Activated T-helper 9 cell treated with anti-CD3 and anti-CD28 coated beads, Interleukin-2, amount 50 U/mL, for 16 hours (primary cell): ENCODE measurements around the gene MARCHF3.
"Not testable (repeated sequence)": the region's sequence is repeated elsewhere in the genome, so short reads cannot be mapped to it uniquely, and the experiment has no call there.

ENCODE experiments used
- DNase-seq: peaks from one replicate; pipeline ENCODE4 v3.0.0-alpha.2; 2020; ENCODE audit warnings: low read depth

MARCHF3 gene

DNA sequence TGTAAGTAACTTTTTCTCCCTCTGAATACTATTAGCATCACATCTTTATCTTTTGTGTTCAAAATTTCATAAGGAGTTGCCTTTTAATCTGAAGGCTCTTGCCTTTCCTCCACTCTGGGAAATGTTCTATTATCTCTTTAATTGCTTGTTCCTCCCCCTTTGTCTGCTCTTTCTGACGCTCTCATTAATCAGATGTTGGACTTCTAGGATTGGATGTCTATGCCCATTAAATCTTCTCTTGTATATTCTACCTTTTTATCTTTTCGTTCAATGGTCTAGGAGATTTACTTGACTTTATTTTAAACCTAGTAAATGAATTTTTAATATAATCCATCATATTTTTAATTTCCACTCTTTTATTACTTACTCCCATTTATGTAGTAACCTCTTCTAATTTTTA is 76.7 kb downstream of the MARCHF3 start:
- DNase-seq: no peak

DNA sequence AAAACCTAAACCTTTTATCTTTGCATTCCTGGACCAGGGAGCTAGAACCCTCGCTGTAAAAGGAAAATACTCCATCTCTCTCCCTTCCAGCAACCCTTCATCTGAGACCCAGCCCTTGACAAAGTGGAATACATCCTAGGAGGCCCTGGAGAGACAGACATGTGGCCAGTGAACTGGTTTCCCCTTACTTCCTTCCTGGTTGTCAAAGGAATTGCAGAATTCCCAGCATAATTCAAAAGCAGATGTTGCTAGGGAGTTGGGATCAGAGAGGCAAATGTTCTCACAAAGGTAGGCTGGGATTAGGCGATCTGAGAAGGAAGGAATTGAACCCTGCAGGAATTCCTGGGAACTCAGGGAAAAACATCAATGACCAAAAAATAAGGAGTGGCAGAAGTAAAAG is 80.9 kb downstream of the MARCHF3 start:
- DNase-seq: no peak

DNA sequence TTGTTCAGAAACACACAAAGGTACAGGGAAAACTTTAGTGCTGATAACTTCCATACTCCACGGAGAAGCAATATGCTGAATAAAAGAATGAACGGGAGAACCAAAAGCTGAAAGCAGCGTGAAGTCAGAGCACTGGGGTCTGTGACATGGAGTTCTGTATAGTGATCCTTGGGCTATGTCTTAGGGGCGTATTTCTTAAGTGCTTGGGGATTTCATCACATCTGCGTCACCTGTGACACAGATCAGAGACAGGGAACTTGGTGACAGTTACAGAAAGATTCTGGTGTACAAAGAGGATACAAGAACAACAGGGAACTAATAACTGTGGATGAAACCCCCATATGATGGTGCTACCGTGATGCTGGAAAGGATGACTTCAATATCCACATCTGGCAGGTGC is 81.9 kb downstream of the MARCHF3 start:
- no peak for DNase-seq

DNA sequence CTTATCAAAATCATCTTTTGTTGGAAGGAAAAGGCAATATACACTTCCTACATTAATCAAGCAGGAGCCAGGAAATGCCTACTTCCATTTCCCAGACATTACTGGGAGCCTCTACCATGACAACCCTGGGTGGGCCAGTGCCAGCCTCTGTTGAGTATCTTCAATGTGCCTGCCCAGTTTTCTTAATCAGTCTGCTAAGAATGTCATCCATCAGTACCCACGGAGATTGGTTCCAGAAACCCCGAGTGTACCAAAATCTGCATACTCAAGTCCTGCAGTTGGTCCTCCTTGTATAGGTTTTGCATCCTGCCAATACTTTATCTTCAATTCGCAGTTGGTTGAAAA is 82.4 kb downstream of the MARCHF3 start:
- no peak for DNase-seq

DNA sequence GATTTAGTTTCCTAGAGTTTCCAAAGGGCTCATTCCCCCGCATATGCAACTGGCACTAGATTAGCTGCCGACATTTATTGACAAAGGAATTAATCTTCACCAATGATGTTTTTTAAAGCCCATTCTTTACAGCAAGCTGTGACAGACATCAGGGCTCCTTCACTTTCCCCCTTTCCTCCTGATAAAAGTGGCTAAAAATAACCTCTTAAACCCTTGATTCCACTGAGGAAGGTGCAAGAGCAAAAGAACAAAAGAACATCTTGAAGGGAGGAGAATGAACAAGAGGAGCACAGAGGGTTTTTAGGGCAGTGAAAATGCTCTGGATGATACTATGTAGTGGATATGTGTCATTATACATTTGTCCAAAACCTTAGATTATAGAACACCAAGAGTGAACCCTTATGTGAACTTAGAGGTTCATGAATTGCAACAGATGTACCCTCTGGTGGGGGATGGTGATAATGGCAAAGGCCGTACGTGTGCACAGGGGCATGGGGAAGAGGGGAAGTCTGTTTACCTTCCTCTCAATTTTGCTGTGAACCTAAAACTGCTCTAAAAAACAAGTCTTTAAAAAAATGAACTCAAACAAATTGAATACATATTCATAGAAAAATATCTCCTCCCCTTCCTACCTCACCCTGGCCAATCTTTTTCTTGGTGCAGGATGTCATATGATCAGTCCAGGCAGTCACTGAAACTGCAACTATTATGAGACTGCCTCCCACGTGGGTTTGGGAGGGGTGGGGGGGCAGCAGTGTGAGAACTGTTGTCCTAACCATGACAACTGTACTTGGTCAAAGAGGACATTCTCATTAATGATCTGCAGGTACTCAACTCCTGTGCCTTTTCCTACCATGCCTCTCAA is 83.0 kb downstream of the MARCHF3 start:
- DNase-seq: no peak

DNA sequence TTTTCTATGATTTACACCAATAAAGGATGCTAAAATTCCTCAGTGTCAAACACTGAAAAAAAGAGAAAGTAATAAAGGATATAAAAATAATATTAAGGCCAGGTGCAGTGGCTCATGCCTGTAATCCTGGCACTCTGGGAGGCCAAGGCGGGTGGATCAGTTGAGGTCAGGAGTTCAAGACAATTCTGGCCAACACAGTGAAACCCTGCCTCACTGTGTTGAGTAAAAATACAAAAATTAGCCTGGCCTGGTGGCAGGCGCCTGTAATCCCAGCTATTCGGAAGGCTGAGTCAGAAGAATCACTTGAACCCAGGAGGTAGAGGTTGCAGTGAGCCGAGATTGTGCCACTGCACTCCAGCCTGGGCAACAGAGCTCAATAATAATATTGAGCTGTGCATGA is 87.5 kb downstream of the MARCHF3 start:
- DNase-seq: not testable (repeated sequence)

DNA sequence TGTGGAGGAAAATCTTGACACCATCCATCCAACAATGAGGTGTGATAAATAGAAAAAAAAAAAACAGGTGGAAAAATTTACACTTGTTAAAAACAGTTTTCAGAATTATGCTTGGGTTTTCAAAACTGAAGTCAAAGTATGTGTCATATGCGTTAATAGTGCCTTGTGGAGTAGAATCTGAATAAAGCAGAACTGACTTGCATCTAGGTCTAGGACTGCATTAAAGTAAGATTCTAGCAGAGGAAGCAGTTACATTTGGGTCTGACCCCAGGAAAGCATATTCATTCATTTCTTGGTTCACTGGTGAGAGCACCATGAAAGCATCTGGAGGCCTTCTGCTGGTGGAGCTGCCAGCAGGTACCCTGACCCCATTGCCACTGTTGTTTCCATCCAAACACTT is 89.0 kb downstream of the MARCHF3 start:
- DNase-seq: no peak

DNA sequence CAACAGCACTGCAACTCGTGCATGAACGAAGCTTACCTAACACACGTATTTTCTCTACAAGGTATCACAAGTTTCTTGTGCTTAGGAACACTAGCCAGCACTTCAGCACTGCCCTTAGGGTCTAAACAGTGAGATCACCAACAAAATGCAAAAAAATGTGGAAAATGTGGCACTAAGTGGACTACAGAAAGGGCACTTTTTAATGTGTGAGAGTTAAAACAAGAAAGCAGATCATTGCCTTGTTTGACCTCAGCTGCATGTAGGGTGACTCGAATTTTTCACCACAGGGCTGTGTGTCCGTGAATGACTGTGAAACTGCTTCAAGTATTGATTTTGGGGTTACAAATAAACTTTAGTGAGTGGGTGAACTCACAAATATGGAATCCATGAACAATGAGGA is 90.5 kb downstream of the MARCHF3 start:
- DNase-seq: no peak

DNA sequence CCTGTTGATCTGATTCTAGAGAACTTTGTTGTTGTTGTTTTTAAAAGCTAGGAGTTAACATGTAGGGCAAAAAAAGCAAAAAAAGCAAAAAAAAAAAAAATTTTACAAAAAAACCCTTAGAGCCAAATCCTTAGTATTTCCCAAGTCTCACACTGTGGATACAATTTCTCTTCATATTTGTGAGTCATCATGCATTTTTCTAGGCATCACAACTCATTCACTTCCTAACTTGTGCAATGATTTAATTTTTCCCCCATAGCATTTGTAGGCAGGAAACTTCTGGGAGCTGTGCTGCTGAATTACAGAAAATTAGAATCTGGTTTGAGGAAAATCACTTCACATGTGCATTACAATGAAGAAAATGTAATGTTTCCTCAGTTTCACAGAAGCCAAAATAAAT is 91.9 kb downstream of the MARCHF3 start:
- no peak for DNase-seq

DNA sequence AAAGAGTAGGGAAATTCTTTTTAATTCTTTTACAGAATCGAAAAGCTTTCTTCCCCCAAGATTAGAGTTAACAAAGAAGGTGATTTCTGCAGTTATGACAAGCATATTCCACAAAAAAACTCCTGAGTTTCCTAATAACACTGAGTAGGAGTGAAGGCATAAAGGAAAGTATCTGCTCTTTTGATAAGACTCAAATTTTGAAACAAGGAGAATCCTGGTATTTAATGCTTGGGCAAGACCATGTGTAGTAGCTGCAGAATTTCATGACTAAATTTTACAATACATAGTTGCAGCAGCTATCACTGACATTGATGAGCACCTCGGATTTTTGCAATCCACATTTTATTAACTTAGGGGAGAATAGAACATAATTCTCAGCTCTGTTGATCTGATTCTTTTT is 92.6 kb downstream of the MARCHF3 start:
- DNase-seq: no peak

DNA sequence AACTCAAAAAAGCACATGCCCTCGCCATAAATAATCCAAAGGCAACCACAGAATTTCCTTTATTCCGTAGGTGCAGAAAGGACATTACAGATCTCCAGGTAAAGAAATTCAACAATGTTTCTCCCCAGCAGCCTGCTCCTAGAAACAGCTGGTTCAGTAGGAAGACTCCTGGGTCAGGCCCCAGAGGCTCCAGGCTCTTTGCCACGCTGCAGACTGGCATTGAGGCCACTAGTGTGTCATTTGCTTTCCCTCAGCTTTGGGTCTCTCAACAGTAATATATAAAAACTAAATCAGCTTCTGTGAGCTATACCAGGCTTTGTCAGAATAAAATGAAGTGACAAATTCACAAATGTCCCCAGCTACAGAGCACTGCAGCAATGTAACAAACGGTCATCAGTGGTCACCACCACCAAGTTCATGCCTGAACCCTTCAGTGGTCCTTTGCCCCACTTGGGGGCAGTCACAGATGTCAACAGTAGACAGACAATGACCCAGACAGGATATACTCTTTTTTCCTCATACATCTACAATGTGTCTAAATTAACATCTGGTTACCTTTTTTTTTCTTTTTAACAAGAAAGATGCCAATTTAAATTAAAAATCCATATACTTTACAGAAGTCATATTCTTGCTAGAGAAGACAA is 93.5 kb downstream of the MARCHF3 start:
- no peak for DNase-seq

DNA sequence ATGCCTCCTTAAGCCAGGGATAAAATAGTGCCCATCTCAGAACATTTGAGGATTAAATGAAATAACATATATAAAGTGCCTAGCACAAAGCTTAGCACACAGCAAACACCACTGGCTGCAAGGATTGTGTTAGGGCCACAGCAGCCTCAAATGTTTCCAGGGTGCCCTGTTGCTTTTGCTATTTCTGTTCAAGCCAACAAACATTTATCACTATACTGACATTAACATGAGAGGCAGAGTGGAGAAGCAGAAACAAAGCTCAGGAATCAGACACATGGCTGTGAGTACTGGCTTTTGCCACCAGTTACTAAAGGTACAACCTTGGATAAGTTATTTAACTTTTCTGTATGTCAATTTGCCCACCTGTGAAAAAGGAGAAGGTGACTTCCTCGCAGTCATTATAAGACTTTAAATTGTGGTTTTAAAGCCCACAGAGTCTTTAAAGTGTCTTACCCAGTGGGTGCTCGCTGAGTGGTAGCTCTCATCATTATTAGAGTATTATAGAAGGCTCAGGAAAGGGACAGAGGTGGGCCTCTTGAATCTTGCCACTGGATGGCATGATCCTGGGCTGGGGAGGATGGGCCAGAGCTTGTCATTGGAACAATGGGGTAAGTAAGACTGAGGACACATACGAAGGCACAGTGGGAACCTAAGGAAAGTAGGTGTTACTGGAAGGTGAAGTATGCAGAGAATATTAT is 98.2 kb downstream of the MARCHF3 start:
- DNase-seq: no peak

DNA sequence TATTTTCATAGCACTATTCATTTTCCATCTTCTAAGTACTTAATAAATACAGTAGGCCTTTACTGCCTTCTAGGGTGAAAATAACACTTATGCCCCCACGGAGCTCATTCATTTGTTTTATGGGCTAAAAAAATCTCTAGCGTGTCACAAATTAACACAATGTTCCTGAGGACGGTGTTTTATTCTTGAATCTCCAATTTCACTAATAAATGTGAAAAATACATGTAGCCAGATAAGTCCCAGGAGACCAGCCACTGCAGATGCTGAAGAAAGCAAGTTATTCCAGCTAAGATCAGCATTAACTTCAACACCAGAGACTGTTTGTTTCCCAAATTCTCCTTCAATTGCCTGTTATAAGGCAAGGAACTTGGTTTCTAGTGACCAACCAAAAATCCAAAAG is 102.3 kb downstream of the MARCHF3 start:
- no peak for DNase-seq

DNA sequence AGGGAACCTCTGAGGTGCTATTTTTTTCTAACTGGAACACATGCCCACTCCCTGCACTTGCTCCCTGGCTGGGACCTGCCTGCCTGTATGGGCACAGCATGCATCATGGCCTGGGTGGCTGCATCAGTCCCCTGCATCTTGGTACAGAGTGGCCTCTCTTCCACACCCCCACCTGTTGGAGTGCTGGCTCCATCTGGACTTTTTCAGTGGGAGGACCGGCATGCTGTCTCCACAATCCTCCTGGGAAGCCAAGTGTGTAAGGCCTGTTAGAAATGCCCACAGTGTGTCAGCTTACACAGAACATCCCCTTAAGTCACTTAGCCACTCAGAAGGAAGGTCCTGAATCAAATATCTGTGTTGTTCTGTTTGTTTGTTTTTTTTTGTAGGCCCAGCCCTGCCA is 102.9 kb downstream of the MARCHF3 start:
- no peak for DNase-seq

DNA sequence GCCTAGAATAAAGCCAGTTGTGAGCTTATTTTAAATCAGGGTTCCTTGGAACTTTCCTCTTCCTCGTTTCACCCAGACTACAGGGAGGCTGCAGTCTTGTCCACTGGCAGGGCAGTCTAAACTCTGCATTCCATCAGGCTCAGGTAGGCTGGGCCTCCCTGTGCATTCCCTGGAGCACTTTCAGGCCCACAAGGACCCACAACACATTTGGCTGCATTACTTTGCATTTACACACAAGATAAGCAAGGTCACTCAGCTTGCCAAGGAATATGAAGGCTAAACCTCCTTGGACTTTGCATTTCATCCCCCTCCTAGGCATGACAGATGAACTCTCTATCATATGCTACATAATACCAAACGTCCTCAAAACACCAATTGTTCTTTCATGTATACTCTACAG is 104.2 kb downstream of the MARCHF3 start:
- DNase-seq: no peak

DNA sequence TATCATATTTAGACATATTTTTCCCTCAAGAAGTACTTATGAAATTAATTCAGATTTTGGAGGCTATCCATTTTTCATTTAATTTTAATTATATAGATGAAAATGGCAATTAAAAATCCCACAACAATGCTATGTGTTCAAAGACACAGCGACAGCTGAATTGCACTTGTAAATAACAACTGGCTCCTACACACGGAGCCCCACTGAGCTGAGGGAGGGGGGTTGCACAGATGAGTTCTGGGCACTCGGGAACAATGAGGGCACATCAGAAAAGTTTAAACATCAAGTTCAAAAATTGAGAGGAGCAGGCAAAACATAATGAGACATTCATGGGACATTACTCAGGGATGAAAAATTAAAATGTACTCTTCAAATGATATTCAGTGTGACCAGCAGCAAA is 104.9 kb downstream of the MARCHF3 start:
- no peak for DNase-seq

DNA sequence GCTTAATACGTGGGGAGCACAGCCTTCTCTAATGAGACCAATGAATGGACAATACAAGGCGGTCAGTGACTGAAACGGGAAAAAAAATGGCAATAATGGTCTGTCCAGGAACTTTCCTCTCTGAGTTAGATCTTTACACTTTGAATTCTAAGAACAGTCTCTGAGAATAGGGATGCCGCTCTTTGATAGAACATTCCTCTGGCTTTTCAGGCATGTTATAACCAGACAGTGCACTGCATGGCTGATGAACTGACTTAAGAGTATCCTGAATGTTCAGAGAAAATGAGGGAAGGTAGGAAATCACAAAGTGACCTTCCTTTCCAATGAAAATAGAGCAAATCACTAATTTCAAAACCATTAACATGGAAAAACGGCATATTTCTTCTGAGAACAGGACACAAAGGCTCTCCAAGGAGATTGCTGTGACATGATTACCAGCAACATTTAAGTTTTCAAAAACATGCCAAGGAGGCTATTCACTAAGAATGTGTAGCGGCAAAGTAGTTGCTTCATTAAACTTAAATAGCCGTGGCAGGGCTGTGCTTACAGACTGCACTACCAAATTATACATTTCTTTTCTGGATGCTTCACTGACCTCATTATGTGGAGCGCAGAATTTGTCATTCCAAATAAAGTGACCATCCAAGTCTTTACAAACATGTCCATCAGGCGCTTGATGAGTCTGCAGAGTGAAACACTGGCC is 105.9 kb downstream of the MARCHF3 start:
- DNase-seq: no peak

DNA sequence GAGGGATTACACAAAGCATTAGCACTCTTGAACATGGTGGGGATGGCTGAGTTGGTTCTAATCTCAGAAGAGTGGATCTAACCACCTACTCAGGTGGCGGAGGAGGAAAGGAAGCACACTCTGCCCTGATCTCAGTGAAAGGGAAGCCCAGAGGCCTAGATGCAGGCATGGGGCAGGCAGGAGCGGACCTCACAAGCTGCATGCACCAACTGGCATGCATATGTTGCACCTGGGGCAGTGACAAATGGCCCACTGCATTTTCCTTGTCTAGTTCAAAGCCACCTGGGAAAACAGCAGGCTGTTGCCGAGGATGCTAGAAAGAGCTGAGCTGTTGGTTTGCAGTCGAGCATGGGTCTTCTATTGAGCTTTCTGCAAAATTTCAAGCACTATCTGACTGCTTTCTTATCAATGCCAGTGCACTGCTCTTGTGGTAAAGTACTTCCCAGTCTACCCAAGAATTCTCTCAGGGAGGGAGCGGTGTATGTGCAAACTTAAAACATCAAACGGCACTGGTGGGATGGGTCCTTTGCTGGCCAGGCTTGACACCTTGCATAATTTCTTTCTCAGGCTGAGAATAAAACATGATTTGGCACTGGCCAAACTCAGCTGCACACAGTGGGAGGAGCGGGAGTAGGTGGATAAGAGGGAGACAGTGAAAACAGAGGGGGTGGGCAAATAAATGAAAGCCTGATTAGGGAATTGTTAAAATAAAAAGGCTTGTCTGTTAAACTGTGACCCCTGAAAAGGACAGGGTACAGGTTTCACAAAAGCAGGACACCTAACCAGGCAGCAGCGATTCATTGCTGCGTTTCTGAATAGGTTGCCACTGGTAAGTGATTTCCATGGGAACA is 108.9 kb downstream of the MARCHF3 start:
- DNase-seq: no peak

DNA sequence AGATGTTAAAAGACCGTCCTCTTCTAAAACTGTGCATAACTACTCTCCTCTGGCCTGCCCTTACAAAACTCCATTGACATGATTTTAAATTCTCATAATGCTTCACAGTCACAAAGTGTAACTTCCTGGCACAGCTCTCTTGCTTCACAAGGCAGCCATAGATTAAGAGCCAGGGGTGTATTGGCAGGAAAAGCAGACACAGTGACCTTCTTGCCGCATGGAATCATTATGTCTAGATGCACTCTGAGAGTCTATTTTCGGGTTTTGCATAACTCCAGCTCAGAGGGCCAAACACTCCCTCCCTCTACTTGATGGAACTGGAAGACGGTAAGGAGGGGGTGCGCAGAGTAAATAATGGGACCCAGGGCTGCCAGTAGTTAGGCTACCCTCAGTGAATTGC is 110.1 kb downstream of the MARCHF3 start:
- no peak for DNase-seq

DNA sequence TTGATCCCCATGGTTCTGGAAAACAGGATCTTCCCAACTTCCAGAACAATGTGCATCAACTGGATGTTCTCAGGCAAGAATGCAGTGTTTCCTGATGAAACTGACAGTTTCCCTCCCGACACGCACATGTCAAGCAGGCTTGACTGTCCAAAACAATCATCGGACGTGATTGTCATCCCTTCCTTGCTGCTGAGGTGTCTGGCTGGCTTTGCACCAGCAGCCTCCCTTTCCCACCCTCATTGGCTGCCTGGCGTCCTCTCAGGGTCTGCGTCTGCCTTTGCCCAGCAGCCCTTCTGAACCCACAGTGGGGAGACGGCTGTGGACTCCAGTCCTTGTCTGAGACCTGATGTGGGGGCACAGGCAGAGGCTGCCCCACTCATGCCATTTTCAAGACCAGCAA is 110.8 kb downstream of the MARCHF3 start:
- DNase-seq: no peak

DNA sequence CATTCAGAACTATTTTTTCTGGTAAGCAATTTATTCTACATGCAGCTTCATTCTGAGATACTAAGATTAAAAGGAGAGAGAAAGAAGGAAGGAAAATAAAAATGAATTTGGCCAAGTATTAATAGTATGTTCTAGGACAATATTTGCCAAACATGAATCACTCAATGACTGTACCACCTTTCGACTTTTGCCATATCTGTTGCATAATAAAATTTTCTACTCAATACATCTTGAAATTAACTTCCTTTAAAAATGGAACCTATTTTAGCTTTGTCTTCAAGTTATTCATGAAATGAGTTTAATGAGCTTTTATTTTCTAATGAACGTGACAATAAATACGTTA is 111.8 kb downstream of the MARCHF3 start:
- no peak for DNase-seq
